HepG2 (cell line): Measurements from ENCODE around the gene ERV3-1. TPM values are rescaled to one million over a fixed set of nuclear protein-coding genes. Genes with fewer than 3 reads are reported as not detected.

Source experiments
- ATAC-seq: fragments of 200-7000 bp; cut with Tn5 transposase; 3 replicates; pipeline ENCODE4 v1.9.1; 2020; ENCODE audit warnings: mild to moderate bottlenecking, moderate library complexity
- BruUV-seq: library from RNA; stranded (reverse); fragments of 400-500 nt; replicated peaks from 2 replicates; lab custom pipeline; 2021; lab: Mats Ljungman, UMichigan
- CTCF ChIA-PET: fragments of 300-600 bp; formaldehyde crosslinking; extraction: SDS; loops from one replicate; lab custom pipeline; 2021; ENCODE audit warnings: low total read pairs, inconsistent platforms, low intra/inter-chr PET ratio; lab: Yijun Ruan, JAX
- POLR2A ChIA-PET: fragments of 350-600 bp; sonication (Branson Sonifier 250); formaldehyde crosslinking; loops from one replicate; lab custom pipeline; 2020; ENCODE audit warnings: antibody characterized with exemption, inconsistent platforms; lab: Yijun Ruan, JAX
- DNase-seq: peaks from one replicate; pipeline ENCODE4 v3.0.0-alpha.2; 2015; ENCODE audit warnings: low spot score
- FAIRE-seq: peaks from 3 replicates; lab custom pipeline; 2011; peaks lifted over from hg19 to GRCh38; lab: Jason Lieb, UNC
- H2AFZ ChIP-seq: one replicate; pipeline ENCODE4 v1.6.1; 2011; ENCODE audit warnings: low read length, inconsistent platforms
- H3K27ac ChIP-seq: fragments of 300-600 bp; 3 replicates; pipeline ENCODE4 v1.8.0; 2011; ENCODE audit warnings: mixed run types, mild to moderate bottlenecking, mixed read lengths, low read length, inconsistent platforms; ENCODE audit not compliant: insufficient read depth; ENCODE audit errors: extremely low read length
- H3K27me3 ChIP-seq, 2 experiments: fragments of 200-600 bp in 1 of 2; 2 replicates in 1 of 2; 3 replicates in 1 of 2; pipeline versions ENCODE4 v1.6.0 to v1.8.0; 2011; ENCODE audit warnings: low read length in 2 of 2, mild to moderate bottlenecking in 2 of 2, moderate library complexity in 2 of 2, inconsistent platforms in 1 of 2; ENCODE audit not compliant: insufficient read depth in 2 of 2, control insufficient read depth in 1 of 2
- H3K36me3 ChIP-seq, 2 experiments: fragments of 200-600 bp in 1 of 2; replicated peaks in 1 of 2; 2 replicates in 1 of 2; 3 replicates in 1 of 2; pipeline versions ENCODE4 v1.5.1 to v1.8.0; 2011; ENCODE audit warnings: low read length in 2 of 2, inconsistent platforms in 1 of 2; ENCODE audit not compliant: insufficient read depth in 2 of 2, control insufficient read depth in 1 of 2
- H3K4me1 ChIP-seq: 2 replicates; pipeline ENCODE4 v1.5.1; 2012; ENCODE audit warnings: low read length, inconsistent platforms; ENCODE audit not compliant: insufficient read depth
- H3K4me2 ChIP-seq: 2 replicates; pipeline ENCODE4 v1.6.0; 2011; ENCODE audit warnings: low read depth, low read length, inconsistent platforms
- H3K4me3 ChIP-seq, 3 experiments: fragments of 200-600 bp in 1 of 3; sonication (generic), shearing (Covaris generic) in 1 of 3; replicated peaks in 1 of 3; 2 replicates each; pipeline ENCODE4 v1.5.1; 2011 to 2016; ENCODE audit warnings: low read length in 3 of 3, inconsistent platforms in 2 of 3, low read depth in 2 of 3, mild to moderate bottlenecking in 2 of 3, control low read depth in 1 of 3, mixed read lengths in 1 of 3; ENCODE audit not compliant: insufficient read depth in 1 of 3
- H3K79me2 ChIP-seq: one replicate; pipeline ENCODE4 v1.6.1; 2011; ENCODE audit warnings: low read length, inconsistent platforms; ENCODE audit not compliant: insufficient read depth
- H3K9ac ChIP-seq: 2 replicates; pipeline ENCODE4 v1.6.0; 2011; ENCODE audit warnings: mild to moderate bottlenecking, low read depth, low read length, inconsistent platforms; ENCODE audit not compliant: insufficient read depth
- H3K9me3 ChIP-seq: 2 replicates; pipeline ENCODE4 v1.5.1; 2012; ENCODE audit warnings: mild to moderate bottlenecking, low read length
- H4K20me1 ChIP-seq: 2 replicates; pipeline ENCODE4 v1.6.0; 2011; ENCODE audit warnings: inconsistent platforms, mild to moderate bottlenecking, low read length, moderate library complexity; ENCODE audit not compliant: insufficient read depth
- DR1 ChIP-seq: sonication (generic); formaldehyde crosslinking; IDR thresholded peaks from 2 replicates; pipeline ENCODE4 v1.8.0; 2021; ENCODE audit warnings: mild to moderate bottlenecking, missing genetic modification reagents, inconsistent platforms
- FOXO1 ChIP-seq: sonication (generic); formaldehyde crosslinking; IDR thresholded peaks from 2 replicates; pipeline ENCODE4 v1.4.0; 2020; ENCODE audit warnings: missing genetic modification reagents
- FOXP1 ChIP-seq, 2 experiments: fragments of 450-650 bp in 1 of 2; IDR thresholded peaks; 2 replicates each; pipeline ENCODE4 v1.6.1; 2017 to 2018; ENCODE audit warnings: antibody characterized with exemption in 1 of 2
- SAFB2 ChIP-seq: sonication (generic); formaldehyde crosslinking; IDR thresholded peaks from 2 replicates; pipeline ENCODE4 v1.5.1; 2020; ENCODE audit warnings: missing genetic modification reagents, low read depth, mild to moderate bottlenecking, borderline replicate concordance
- TAF1 ChIP-seq: sonication (generic); formaldehyde crosslinking; IDR thresholded peaks from 2 replicates; pipeline ENCODE4 v1.4.0; 2020; ENCODE audit warnings: missing genetic modification reagents
- ZHX2 ChIP-seq, 2 experiments: sonication (generic) in 1 of 2; formaldehyde crosslinking in 1 of 2; IDR thresholded peaks; 2 replicates each; pipeline versions ENCODE4 v1.6.1 to v1.9.0; 2014 to 2022; ENCODE audit warnings: antibody characterized with exemption in 1 of 2, borderline replicate concordance in 1 of 2, inconsistent platforms in 1 of 2, low read depth in 1 of 2, missing genetic modification reagents in 1 of 2
- ZNF326 ChIP-seq: sonication (generic); formaldehyde crosslinking; IDR thresholded peaks from 2 replicates; pipeline ENCODE4 v1.4.0; 2020; ENCODE audit warnings: missing genetic modification reagents, borderline replicate concordance
- ZNF460 ChIP-seq: sonication (generic); formaldehyde crosslinking; IDR thresholded peaks from 2 replicates; pipeline ENCODE4 v1.5.1; 2020; ENCODE audit warnings: missing genetic modification reagents, mild to moderate bottlenecking, borderline replicate concordance
- ZNF512 ChIP-seq: sonication (generic); formaldehyde crosslinking; IDR thresholded peaks from 2 replicates; pipeline ENCODE4 v1.4.0; 2020; ENCODE audit warnings: mild to moderate bottlenecking, missing genetic modification reagents
- ZNF580 ChIP-seq: IDR thresholded peaks from 2 replicates; pipeline ENCODE4 v1.6.1; 2016; ENCODE audit warnings: low read depth, borderline replicate concordance
- ZNF83 ChIP-seq: sonication (generic); formaldehyde crosslinking; IDR thresholded peaks from 2 replicates; pipeline ENCODE4 v1.4.0; 2020; ENCODE audit warnings: missing genetic modification reagents, mild to moderate bottlenecking, borderline replicate concordance
- WGBS: methylation state at CpG from one replicate; pipeline ENCODE4 v1.1.6; 2017; ENCODE audit warnings: low lambda C conversion rate; 5-methylcytosine and 5-hydroxymethylcytosine counted together
- in situ Hi-C: cut with HindIII; loops from 2 replicates; pipeline ENCODE4 v1.10.0; 2017; ENCODE audit warnings: low pct_unique_long_range_greater_than_20kb; ENCODE audit not compliant: extremely low pct_ligation_motif_present
- intact Hi-C: fragments of 100-400 bp; cut with micrococcal nuclease; formaldehyde crosslinking; loops from one replicate; pipeline ENCODE4 v1.10.0; 2022; ENCODE audit not compliant: unreplicated experiment
- polyA plus RNA-seq, 8 experiments: library from polyadenylated mRNA; depleted of rRNA in 3 of 8; stranded (reverse) in 7 of 8; unstranded in 1 of 8; fragments of >200 nt; fragmentation: Illumina TruSeq in 4 of 8; extraction: Trizol in 4 of 8; gene quantifications; 2 replicates each; pipeline versions ENCODE4 v1.2.1 to v1.2.3, GENCODE V29; 2011 to 2016; ENCODE audit warnings: low read depth in 4 of 8, missing spikeins in 1 of 8, mixed read lengths in 1 of 8; ENCODE audit not compliant: insufficient read depth in 1 of 8
- total RNA-seq, 5 experiments: library from RNA; depleted of rRNA; stranded (reverse); fragments of >200 nt; fragmentation: Illumina TruSeq; extraction: Trizol; gene quantifications; 2 replicates each; pipeline ENCODE4 v1.2.3, GENCODE V29; 2016; ENCODE audit warnings: low read depth in 1 of 5

Gene ERV3-1
- total and polyA plus RNA-seq, 2 of the 13 experiments (the other 11 are each of a cell fraction or from before 2014, with no cell fraction given), result 20.4 to 86.3 TPM

- no peak for TF ChIP-seq ZHX2 (IDR thresholded peaks at IDR 0.05; ENCODE audit: low read depth)
- no peak for TF ChIP-seq ZHX2 (CRISPR knock-in tag; IDR thresholded peaks at IDR 0.05; ENCODE audit: borderline replicate concordance)
These were observed 13.5 kb downstream of the ERV3-1 start (continued) for GRCh38 chr7:64992971-64993370.

- no peaks in the 10 kb centered on the region for H3K27me3 ChIP-seq
- H3K4me1 ChIP-seq, result 0 out of 2 replicates have a peak, but pooled peaks cover 8% of the 10 kb centered on the region
- ATAC-seq, result no peak
- H2AFZ ChIP-seq, result no peak within 1 kb of the TSS
- H3K4me3 ChIP-seq, result no peak within 1 kb of the TSS
- DNase-seq, result no peak
- no peaks in the 10 kb centered on the region for H4K20me1 ChIP-seq
- intact Hi-C loops, result no loop called here
- no peak within 1 kb of the TSS for H3K27ac ChIP-seq
- ChIA-PET POLR2A (interaction anchor here (1.6 kb wide), 1 partner anchor 16 kb away, joined by 3 read pairs; the partner anchor contains the start of gene ERV3-1), CTCF (no interaction called here)
- H3K9me3 ChIP-seq, result peaks cover 55% of the 10 kb centered on the region
- WGBS, result 93% methylated on average over 4 of the region's 4 CpGs
- no TSS peak for BruUV-seq
- no peak within 1 kb of the TSS for H3K9ac ChIP-seq
- in situ Hi-C loops, result no loop called here
- H3K36me3 ChIP-seq, result peaks cover 0 to 8% of the 10 kb centered on the region in 2 experiments; a peak in 2 of 5 replicates
- no peak for FAIRE-seq
- H3K4me2 ChIP-seq, result no peak within 1 kb of the TSS
- no peaks in the 10 kb centered on the region for H3K79me2 ChIP-seq
- TF ChIP-seq FOXP1 (IDR thresholded peaks at IDR 0.05) (no peak), FOXP1 (CRISPR knock-in tag; IDR thresholded peaks at IDR 0.05) (no peak), FOXO1 (CRISPR knock-in tag) (no peak), ZNF512 (CRISPR knock-in tag) (no peak), ZNF580 (CRISPR knock-in tag) (no peak), ZNF326 (CRISPR knock-in tag) (no peak), SAFB2 (CRISPR knock-in tag) (no peak), TAF1 (CRISPR knock-in tag) (no peak), DR1 (no peak), ZNF83 (CRISPR knock-in tag) (no peak), ZNF460 (CRISPR knock-in tag) (no peak)
These were observed 15.6 kb downstream of the ERV3-1 start, which contains the start of gene ZNF117 for GRCh38 chr7:64990936-64991335. Gene ZNF117, minus strand, starts transcription at chr7:64991036.
